Measurements from ENCODE around the gene VIT.

DNA sequence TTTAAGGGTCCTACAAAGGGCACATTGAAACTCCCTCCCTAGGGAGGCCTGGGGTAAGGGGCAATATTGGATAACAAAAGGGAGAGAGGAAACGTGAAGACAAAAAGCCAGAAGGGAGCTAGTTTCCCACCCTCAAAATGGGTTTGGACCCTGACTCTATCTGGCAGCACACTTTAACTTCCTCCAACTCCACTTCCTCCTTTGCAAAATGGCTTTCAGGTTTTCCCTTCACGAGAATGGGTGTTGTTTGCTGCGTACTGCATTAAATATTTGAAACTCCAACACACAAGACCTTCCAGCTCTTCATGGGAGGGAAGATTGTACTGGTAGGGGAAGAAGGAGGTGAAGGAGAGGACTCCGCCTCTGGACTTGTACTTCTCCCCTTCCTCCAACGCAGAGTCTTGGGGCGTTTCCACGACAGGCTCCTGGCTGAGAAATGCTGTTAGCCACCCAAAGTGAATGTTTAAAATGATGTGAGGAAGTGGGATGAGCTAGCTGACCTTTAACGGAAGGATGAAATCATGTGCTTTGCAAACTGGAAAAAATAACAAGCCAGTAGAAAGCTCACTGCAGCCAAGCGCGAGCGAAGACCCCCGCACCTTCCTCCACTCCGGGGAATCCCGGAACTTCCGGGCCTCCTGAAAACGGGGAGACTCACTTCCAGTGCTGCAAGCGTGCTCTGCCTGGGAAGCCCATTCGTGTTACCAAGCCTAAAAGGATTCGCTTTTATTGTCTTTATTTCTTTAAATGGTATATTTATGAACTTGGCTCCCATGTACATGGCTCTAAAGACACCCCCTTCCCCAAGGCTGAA is 85.6 kb downstream of the VIT start:
- no peak for TF ChIP-seq EZH2phosphoT487 (IDR thresholded peaks at IDR 0.05; ENCODE audit: insufficient read depth, low read depth)
- no peak for TF ChIP-seq EZH2 (IDR thresholded peaks at IDR 0.05; ENCODE audit: insufficient read depth, poor library complexity, severe bottlenecking)

Data from GM23248 (cell line).